Measurements from ENCODE around the gene HSH2D.
"Not testable (repeated sequence)": the region's sequence is repeated elsewhere in the genome, so short reads cannot be mapped to it uniquely, and the experiment has no call there.

HSH2D gene

DNA sequence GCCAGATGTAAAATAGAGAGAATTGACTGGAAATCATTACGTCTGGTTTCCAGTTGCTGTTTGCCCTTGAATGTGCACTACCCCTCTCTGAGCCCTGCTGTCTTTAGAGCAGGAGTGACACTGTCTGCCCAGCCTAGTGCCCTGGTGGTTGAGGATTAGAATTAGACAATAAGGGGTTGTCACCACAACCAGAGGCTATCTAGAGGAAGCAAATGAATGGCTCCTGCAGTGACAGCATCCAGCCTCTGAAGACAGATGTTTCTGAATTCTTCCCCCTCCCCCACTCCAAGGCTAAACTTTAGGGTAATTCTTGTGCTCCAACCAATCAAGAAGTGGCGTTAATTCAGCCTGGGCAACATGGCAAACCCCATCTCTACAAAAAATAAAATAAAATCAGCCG lies 29.8 kb upstream of the HSH2D start:
- TF ChIP-seq, protein P1, sequence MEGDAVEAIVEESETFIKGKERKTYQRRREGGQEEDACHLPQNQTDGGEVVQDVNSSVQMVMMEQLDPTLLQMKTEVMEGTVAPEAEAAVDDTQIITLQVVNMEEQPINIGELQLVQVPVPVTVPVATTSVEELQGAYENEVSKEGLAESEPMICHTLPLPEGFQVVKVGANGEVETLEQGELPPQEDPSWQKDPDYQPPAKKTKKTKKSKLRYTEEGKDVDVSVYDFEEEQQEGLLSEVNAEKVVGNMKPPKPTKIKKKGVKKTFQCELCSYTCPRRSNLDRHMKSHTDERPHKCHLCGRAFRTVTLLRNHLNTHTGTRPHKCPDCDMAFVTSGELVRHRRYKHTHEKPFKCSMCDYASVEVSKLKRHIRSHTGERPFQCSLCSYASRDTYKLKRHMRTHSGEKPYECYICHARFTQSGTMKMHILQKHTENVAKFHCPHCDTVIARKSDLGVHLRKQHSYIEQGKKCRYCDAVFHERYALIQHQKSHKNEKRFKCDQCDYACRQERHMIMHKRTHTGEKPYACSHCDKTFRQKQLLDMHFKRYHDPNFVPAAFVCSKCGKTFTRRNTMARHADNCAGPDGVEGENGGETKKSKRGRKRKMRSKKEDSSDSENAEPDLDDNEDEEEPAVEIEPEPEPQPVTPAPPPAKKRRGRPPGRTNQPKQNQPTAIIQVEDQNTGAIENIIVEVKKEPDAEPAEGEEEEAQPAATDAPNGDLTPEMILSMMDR (IDR thresholded peaks at IDR 0.05; ENCODE audit: low read depth, low read length, missing control alignments), result no peak
- H3K4me3 ChIP-seq (replicated peaks; ENCODE audit: low read depth, low read length), result no peak overlapping the region
- DNase-seq (ENCODE audit: extremely low read depth, low read depth), result no peak

DNA sequence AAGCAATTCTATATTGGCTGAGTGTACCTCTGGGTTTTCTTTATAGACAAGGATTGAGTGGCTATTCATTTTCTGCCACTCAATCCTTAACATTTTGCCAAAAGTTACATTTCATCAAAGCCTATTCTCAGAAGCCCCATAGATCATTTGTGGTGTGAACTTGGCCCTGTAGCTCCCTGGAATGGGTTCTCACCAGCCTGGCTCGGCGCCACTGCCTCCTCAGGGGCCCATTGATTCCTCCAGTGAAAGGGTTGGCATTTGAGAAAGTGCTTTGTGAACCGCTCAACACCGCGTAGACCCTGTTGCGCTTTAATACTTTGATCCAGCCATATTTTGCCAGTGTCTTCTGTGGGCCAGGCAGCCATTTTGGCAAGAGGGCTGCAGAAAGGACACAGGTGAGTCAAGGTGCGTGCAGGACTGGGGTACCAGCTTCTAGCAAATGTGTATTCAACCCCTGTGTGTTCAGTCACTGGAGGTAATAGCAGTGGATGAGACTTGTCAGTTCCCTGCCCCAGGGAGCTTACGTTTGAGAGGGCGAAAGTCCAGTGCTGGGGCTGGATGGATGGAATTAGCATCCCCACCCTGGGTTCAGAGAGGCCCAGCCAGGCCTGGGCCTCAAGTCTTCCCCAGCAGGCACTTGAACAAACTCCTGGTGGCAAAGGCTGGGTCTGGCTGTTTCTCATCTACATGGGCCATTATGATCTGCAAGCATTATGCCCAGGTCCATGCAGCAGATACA lies 28.0 kb upstream of the HSH2D start:
- TF ChIP-seq, protein P1 (IDR thresholded peaks at IDR 0.05; ENCODE audit: low read depth, low read length, missing control alignments), result no peak
- no peak overlapping the region for H3K4me3 ChIP-seq (replicated peaks; ENCODE audit: low read depth, low read length)
- no peak for DNase-seq (ENCODE audit: extremely low read depth, low read depth)

DNA sequence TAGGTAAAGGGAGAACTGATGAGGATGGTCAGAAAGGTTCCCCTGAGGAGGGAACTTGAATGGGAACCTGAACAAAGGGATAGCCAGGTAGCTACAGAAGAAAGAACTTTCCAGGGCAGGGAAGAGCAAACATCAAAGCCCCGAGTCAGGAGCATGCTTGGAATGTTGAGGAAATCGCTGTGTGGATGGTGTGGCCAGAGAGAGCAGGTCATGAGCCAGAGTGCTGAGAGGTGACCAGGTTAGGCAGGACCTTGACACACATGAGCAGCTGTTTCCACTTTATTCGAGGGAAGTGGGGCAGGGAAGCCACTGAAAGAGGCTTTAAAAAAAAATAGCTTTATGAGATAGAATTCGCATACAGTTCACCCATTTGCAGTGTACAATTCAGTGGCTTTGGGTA lies 27.4 kb upstream of the HSH2D start:
- TF ChIP-seq, protein P1 (IDR thresholded peaks at IDR 0.05; ENCODE audit: low read depth, low read length, missing control alignments), result no peak
- DNase-seq (ENCODE audit: extremely low read depth, low read depth), result no peak
- H3K4me3 ChIP-seq (replicated peaks; ENCODE audit: low read depth, low read length), result no peak overlapping the region

- TF ChIP-seq, protein P1 (IDR thresholded peaks at IDR 0.05; ENCODE audit: low read depth, low read length, missing control alignments), result no peak
- no peak overlapping the region for H3K4me3 ChIP-seq (replicated peaks; ENCODE audit: low read depth, low read length)
- no peak for DNase-seq (ENCODE audit: extremely low read depth, low read depth)
Observed at GRCh38 chr19:16117594-16118033, 25.9 kb upstream of the HSH2D start.

- no peak for DNase-seq (ENCODE audit: extremely low read depth, low read depth)
- TF ChIP-seq, protein P1 (IDR thresholded peaks at IDR 0.05; ENCODE audit: low read depth, low read length, missing control alignments), result no peak
- H3K4me3 ChIP-seq (replicated peaks; ENCODE audit: low read depth, low read length), result no peak overlapping the region
Observed at GRCh38 chr19:16118489-16119033, 24.9 kb upstream of the HSH2D start.

DNA sequence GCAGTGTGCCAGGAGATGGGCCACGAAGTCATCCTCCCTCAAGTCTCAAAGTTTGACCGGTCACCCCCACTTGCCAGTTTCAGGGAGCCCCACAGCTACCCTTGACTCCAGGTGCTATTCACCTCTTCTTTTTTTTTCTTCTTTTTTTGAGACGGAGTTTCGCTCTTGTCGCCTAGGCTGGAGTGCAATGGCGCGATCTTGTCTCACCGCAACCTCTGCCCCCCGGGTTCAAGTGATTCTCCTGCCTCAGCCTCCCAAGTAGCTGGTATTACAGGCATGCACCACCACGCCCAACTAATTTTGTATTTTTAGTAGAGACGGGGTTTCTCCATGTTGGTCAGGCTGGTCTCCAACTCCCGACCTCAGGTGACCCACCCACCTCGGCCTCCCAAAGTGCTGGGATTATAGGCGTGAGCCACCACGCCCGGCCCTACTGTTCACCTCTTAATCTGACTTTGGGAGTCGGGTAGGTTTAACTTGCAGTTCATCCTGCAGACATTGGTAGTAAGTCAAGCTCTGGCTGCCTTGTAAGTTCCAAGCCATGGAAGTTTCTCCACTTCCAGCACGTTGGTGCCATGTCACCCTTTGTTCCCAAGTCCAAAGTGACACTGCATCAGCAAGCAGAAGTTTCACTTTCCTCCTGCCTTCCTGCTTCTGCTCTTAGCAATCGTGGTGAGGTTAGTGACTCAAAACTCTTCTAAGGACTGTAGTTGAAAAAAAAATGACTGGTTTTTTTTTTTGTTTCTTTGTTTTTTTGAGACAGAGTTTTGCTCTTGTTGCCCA lies 24.2 kb upstream of the HSH2D start:
- not testable (repeated sequence) for H3K4me3 ChIP-seq (replicated peaks; ENCODE audit: low read depth, low read length); DNase-seq (ENCODE audit: extremely low read depth, low read depth)

DNA sequence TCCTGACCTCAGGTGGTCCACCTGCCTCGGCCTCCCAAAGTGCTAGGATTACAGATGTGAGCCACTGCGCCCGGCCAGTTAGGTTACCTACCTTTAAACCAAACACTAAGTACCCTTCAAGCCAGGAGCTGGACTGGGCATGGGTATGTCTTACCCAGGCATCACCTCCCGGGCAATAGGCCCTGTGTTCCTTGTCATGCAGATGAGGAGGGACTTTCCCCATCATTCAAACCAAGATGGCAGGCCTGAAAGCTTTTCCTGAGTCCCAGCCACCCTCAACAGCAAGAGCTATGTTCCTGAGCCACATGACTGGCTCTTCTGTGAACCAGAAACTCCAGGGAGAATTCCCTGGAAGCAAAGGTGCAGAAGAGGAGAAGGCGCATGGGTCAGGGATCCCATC lies 22.3 kb upstream of the HSH2D start:
- no peak for DNase-seq (ENCODE audit: extremely low read depth, low read depth)
- TF ChIP-seq, protein P1 (IDR thresholded peaks at IDR 0.05; ENCODE audit: low read depth, low read length, missing control alignments), result no peak
- H3K4me3 ChIP-seq (replicated peaks; ENCODE audit: low read depth, low read length), result no peak overlapping the region
